Endothelial cell of umbilical vein (primary cell): Measurements from ENCODE around the gene SLC9C1. TPM values are rescaled to one million over a fixed set of nuclear protein-coding genes. Genes with fewer than 3 reads are reported as not detected.

Experiments
- BruUV-seq: library from RNA; stranded (reverse); fragments of 400-500 nt; replicated peaks from 2 replicates; lab custom pipeline; 2021; lab: Mats Ljungman, UMichigan
- CTCF ChIA-PET: fragments of 300-600, 350-600 bp; sonication (Branson Sonifier 250); formaldehyde crosslinking; loops from one replicate; lab custom pipeline; 2021; ENCODE audit warnings: antibody characterized with exemption, inconsistent platforms; lab: Charles Lee
- POLR2A ChIA-PET: fragments of 300-600, 350-600 bp; sonication (Branson Sonifier 250); formaldehyde crosslinking; loops from one replicate; lab custom pipeline; 2021; ENCODE audit warnings: antibody characterized with exemption, inconsistent platforms; lab: Charles Lee
- DNase-seq: peaks from one replicate; pipeline ENCODE4 v3.0.0-alpha.2; 2011; ENCODE audit warnings: low read depth, low spot score
- FAIRE-seq: peaks from 2 replicates; lab custom pipeline; 2011; peaks lifted over from hg19 to GRCh38; lab: Jason Lieb, UNC
- H2AFZ ChIP-seq: 2 replicates; pipeline ENCODE4 v1.6.0; 2012; ENCODE audit warnings: low read depth, low read length, control low read depth, inconsistent platforms
- H3K27ac ChIP-seq: 2 replicates; pipeline ENCODE4 v1.5.1; 2011; ENCODE audit warnings: low read depth, mild to moderate bottlenecking, control low read depth, low read length, moderate library complexity; ENCODE audit not compliant: insufficient read depth
- H3K27me3 ChIP-seq, 2 experiments: 2 replicates each; pipeline versions ENCODE4 v1.6.0 to v1.6.1; 2011; ENCODE audit warnings: low read length in 2 of 2, mixed read lengths in 1 of 2; ENCODE audit not compliant: control insufficient read depth in 2 of 2, insufficient read depth in 2 of 2
- H3K36me3 ChIP-seq, 2 experiments: 2 replicates in 1 of 2; 3 replicates in 1 of 2; pipeline ENCODE4 v1.5.1; 2011; ENCODE audit warnings: low read length in 2 of 2, mild to moderate bottlenecking in 1 of 2, moderate library complexity in 1 of 2; ENCODE audit not compliant: control insufficient read depth in 2 of 2, insufficient read depth in 2 of 2; ENCODE audit errors: extremely low read depth in 1 of 2
- H3K4me1 ChIP-seq: 3 replicates; pipeline ENCODE4 v1.5.1; 2011; ENCODE audit warnings: mild to moderate bottlenecking, low read length; ENCODE audit not compliant: control insufficient read depth, insufficient read depth; ENCODE audit errors: extremely low read depth
- H3K4me2 ChIP-seq: 2 replicates; pipeline ENCODE4 v1.6.1; 2011; ENCODE audit warnings: low read length, control low read depth, mixed read lengths; ENCODE audit not compliant: insufficient read depth
- H3K4me3 ChIP-seq, 3 experiments: fragments of 200-600 bp in 1 of 3; sonication (generic), shearing (Covaris generic) in 1 of 3; replicated peaks in 1 of 3; 2 replicates each; pipeline ENCODE4 v1.5.1; 2011 to 2016; ENCODE audit warnings: control low read depth in 3 of 3, low read length in 3 of 3, mild to moderate bottlenecking in 2 of 3, inconsistent platforms in 1 of 3, low read depth in 1 of 3, moderate library complexity in 1 of 3; ENCODE audit not compliant: insufficient read depth in 1 of 3
- H3K79me2 ChIP-seq: 2 replicates; pipeline ENCODE4 v1.6.0; 2012; ENCODE audit warnings: low read length, inconsistent platforms; ENCODE audit not compliant: control insufficient read depth, insufficient read depth
- H3K9ac ChIP-seq: replicated peaks from 2 replicates; pipeline ENCODE3; 2011; ENCODE audit warnings: low read length, control low read depth; ENCODE audit not compliant: insufficient read depth; ENCODE audit errors: extremely low read depth
- H3K9me1 ChIP-seq: replicated peaks from 3 replicates; pipeline ENCODE4 v1.6.0; 2011; ENCODE audit warnings: mild to moderate bottlenecking, low read length; ENCODE audit not compliant: control insufficient read depth, insufficient read depth; ENCODE audit errors: extremely low read depth
- H3K9me3 ChIP-seq: replicated peaks from 2 replicates; pipeline ENCODE4 v1.5.1; 2012; ENCODE audit warnings: low read length, inconsistent platforms; ENCODE audit not compliant: control insufficient read depth, insufficient read depth
- H4K20me1 ChIP-seq: replicated peaks from 2 replicates; pipeline ENCODE3; 2011; ENCODE audit warnings: mild to moderate bottlenecking, low read length; ENCODE audit not compliant: control insufficient read depth, insufficient read depth; ENCODE audit errors: extremely low read depth
- EZH2 ChIP-seq: IDR thresholded peaks from 2 replicates; pipeline ENCODE4 v1.6.1; 2012; ENCODE audit warnings: borderline replicate concordance, low read depth, mild to moderate bottlenecking, moderate library complexity, low read length, inconsistent platforms; ENCODE audit not compliant: severe bottlenecking
- FOS ChIP-seq: IDR thresholded peaks from 2 replicates; pipeline ENCODE4 v1.6.1; 2011; ENCODE audit warnings: mild to moderate bottlenecking, low read length, moderate library complexity, borderline replicate concordance; ENCODE audit not compliant: insufficient read depth
- GATA2 ChIP-seq: IDR thresholded peaks from 2 replicates; pipeline ENCODE4 v1.7.0; 2011; ENCODE audit warnings: low read depth, mild to moderate bottlenecking, moderate library complexity, mixed read lengths, low read length; ENCODE audit not compliant: insufficient read length, insufficient read depth
- JUN ChIP-seq: IDR thresholded peaks from 2 replicates; pipeline ENCODE4 v1.6.1; 2011; ENCODE audit warnings: borderline replicate concordance, low read depth; ENCODE audit not compliant: insufficient read length, insufficient read depth
- MYC ChIP-seq: IDR thresholded peaks from one replicate; pipeline ENCODE4 v1.6.1; 2011; ENCODE audit warnings: mild to moderate bottlenecking, low read depth, low read length
- POLR2A ChIP-seq: IDR thresholded peaks from 2 replicates; pipeline ENCODE4 v1.6.1; 2012; ENCODE audit warnings: low read depth, mild to moderate bottlenecking, control low read depth, low read length
- POLR2AphosphoS5 ChIP-seq: IDR thresholded peaks from 2 replicates; pipeline ENCODE4 v1.6.1; 2012; ENCODE audit warnings: low read depth, mild to moderate bottlenecking, control low read depth, low read length, moderate library complexity; ENCODE audit not compliant: insufficient read depth
- dilution Hi-C: fragments of 300-500 bp; cut with MboI; formaldehyde crosslinking; loops from one replicate; pipeline ENCODE4 v1.15.0; 2019; ENCODE audit warnings: low sequenced_read_pairs; ENCODE audit not compliant: extremely low pct_ligation_motif_present
- intact Hi-C: fragments of 100-400 bp; cut with micrococcal nuclease; formaldehyde crosslinking; loops from one replicate; pipeline ENCODE4 v1.10.0; 2022
- polyA plus RNA-seq, 4 experiments: library from polyadenylated mRNA; depleted of rRNA in 3 of 4; stranded (reverse) in 3 of 4; unstranded in 1 of 4; fragments of >200 nt; gene quantifications; 2 replicates each; pipeline versions ENCODE4 v1.2.1 to v1.2.3, GENCODE V29; 2011 to 2012; ENCODE audit warnings: missing spikeins in 1 of 4
- total RNA-seq: library from RNA; stranded (reverse); gene quantifications from 2 replicates; pipeline ENCODE4 v1.2.3, GENCODE V29; 2021
- TF ChIP-seq, protein P1 (sequence below): IDR thresholded peaks from 2 replicates; pipeline ENCODE4 v1.6.1; 2011; ENCODE audit not compliant: insufficient read depth, insufficient read length
- TF ChIP-seq, protein P2 (sequence below), 2 donors: IDR thresholded peaks; 1 replicate in 1 of 2; 2 replicates in 1 of 2; pipeline ENCODE4 v1.5.1; 2011; ENCODE audit warnings: low read length in 2 of 2, mild to moderate bottlenecking in 2 of 2, moderate library complexity in 2 of 2, control low read depth in 1 of 2, inconsistent platforms in 1 of 2, low read depth in 1 of 2; ENCODE audit not compliant: insufficient read depth in 1 of 2; ENCODE audit errors: extremely low read depth in 1 of 2

The SLC9C1 gene
- total and polyA plus RNA-seq, 2 donors (not counting 3 experiments of a cell fraction or from before 2014, with no cell fraction given) = not detected

DNA sequence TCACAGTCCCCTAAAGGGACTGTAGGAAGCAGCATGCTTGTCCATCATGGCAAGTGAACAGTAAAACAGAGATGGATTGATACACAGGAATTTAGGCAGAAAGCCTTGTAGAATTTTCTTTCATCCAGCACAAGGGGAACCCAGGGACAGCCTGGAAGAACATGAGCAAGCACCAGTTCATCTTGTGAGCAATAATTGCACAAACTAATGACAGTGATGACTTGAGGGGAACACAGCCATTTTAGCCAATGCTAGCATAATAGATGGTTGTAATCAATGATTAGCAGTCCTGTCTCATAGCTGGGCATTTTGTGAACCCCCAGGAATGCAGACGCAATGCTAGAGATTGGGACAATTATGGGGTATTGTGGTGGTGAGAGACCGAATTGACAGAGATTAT lies 45.6 kb upstream of the SLC9C1 start:
- Histone ChIP-seq H3K79me2 (no peaks in the 10 kb centered on the region), H3K4me1 (no peaks in the 10 kb centered on the region), H3K9me1 (no peaks in the 10 kb centered on the region), H3K4me2 (no peak overlapping the region), H2AFZ (no peak overlapping the region), H3K4me3 (no peak overlapping the region), H3K27me3 (peaks cover 1 to 2% of the 10 kb centered on the region in 2 experiments), H3K27ac (no peak overlapping the region), H3K36me3 (no peaks in the 10 kb centered on the region), H3K9ac (no peak overlapping the region), H3K9me3 (no peaks in the 10 kb centered on the region), H4K20me1 (no peaks in the 10 kb centered on the region)
- no TSS peak for BruUV-seq
- intact Hi-C loops = no loop called here
- ChIA-PET POLR2A (no interaction called here), CTCF (interaction anchor here (2.6 kb wide), 1 partner anchor 97 kb away, joined by 9 read pairs; no protein-coding TSS in a partner anchor)
- FAIRE-seq (no peak), DNase-seq (no peak)
- TF ChIP-seq, protein P1, sequence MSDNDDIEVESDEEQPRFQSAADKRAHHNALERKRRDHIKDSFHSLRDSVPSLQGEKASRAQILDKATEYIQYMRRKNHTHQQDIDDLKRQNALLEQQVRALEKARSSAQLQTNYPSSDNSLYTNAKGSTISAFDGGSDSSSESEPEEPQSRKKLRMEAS = no peak
- dilution Hi-C loops = no loop called here

DNA sequence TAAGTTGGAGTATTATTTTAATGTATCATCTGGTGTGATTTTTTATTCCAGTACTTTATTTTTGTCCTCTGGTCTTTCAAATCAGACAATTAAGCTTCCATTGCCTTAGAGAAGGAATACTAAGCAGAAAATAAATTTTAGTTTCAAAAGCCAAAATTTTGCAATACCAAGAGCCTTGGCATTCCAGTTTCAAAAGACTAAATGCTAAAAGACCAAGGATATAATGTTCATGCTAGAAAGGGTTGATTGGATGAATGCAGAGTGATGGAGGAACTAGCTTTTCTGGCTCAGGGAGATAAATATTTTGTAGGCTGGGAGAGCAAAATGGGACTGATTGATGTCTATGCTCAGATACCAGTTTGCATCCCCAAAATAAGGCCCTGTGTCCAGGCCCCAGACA lies 45.1 kb upstream of the SLC9C1 start:
- ChIA-PET POLR2A (no interaction called here), CTCF (interaction anchor here (1.2 to 2.6 kb wide), 3 partner anchors 12 to 98 kb away, joined by 3 to 9 read pairs (median 7); no protein-coding TSS in a partner anchor)
- intact Hi-C loops = no loop called here
- H3K4me1 ChIP-seq = no peaks in the 10 kb centered on the region
- TF ChIP-seq, protein P2, sequence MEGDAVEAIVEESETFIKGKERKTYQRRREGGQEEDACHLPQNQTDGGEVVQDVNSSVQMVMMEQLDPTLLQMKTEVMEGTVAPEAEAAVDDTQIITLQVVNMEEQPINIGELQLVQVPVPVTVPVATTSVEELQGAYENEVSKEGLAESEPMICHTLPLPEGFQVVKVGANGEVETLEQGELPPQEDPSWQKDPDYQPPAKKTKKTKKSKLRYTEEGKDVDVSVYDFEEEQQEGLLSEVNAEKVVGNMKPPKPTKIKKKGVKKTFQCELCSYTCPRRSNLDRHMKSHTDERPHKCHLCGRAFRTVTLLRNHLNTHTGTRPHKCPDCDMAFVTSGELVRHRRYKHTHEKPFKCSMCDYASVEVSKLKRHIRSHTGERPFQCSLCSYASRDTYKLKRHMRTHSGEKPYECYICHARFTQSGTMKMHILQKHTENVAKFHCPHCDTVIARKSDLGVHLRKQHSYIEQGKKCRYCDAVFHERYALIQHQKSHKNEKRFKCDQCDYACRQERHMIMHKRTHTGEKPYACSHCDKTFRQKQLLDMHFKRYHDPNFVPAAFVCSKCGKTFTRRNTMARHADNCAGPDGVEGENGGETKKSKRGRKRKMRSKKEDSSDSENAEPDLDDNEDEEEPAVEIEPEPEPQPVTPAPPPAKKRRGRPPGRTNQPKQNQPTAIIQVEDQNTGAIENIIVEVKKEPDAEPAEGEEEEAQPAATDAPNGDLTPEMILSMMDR (IDR thresholded peaks at IDR 0.05; ENCODE audit: extremely low read depth in 1 of 2, insufficient read depth in 1 of 2, low read depth in 1 of 2, low read length in 2 of 2) = no peak
- no peak for TF ChIP-seq POLR2AphosphoS5
- TF ChIP-seq EZH2 = no peak
- TF ChIP-seq GATA2 = no peak
- no peak for TF ChIP-seq MYC
- TF ChIP-seq POLR2A = no peak
- no peak for TF ChIP-seq JUN
- TF ChIP-seq, protein P1 = no peak
- TF ChIP-seq FOS = no peak
- H3K9ac ChIP-seq = no peak overlapping the region
- H3K4me2 ChIP-seq = no peak overlapping the region
- H3K9me3 ChIP-seq = no peaks in the 10 kb centered on the region
- FAIRE-seq = no peak
- H3K27me3 ChIP-seq = peaks cover 0 to 5% of the 10 kb centered on the region in 2 experiments
- no peaks in the 10 kb centered on the region for H4K20me1 ChIP-seq
- no peaks in the 10 kb centered on the region for H3K36me3 ChIP-seq
- H2AFZ ChIP-seq = no peak overlapping the region
- no TSS peak for BruUV-seq
- dilution Hi-C loops = no loop called here
- no peaks in the 10 kb centered on the region for H3K9me1 ChIP-seq
- no peak overlapping the region for H3K27ac ChIP-seq
- no peak overlapping the region for H3K4me3 ChIP-seq
- H3K79me2 ChIP-seq = no peaks in the 10 kb centered on the region
- DNase-seq = no peak
